ENCODE measurements around the gene ZNF407.
A peak's percentile ranks its signal among the peaks of the same experiment; 100 is the strongest.

The ZNF407 gene

DNA sequence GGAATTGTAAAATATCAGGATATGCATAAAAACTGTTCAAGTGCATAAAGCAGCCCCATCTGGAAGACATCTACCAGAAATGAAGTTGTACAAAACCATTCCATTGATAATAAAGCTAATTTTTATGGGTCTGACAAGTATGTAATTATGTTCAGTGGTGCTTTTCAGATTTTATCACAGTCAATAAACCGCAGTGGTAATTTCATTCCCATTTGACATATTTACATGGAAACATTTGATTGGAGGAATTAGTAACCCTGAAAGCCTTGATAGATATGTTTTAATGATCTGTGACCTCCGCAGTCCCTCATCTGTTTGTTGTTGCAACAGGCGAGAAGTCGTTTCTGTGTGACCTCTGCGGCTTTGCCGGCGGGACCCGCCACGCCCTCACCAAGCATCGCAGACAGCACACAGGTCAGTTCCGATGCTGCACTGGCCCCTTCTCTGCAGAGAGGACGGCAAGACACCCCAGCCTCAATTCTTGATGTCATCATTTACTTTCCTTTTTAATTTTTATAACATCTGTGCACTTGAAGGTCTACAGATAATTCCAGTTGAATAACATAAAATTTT lies 283.1 kb downstream of the ZNF407 start:
- POLR2A ChIA-PET, result no interaction called here
- no peak for DNase-seq
- Histone ChIP-seq H3K27ac (ENCODE audit: insufficient read depth in 1 of 2, low read depth in 1 of 2, low read length in 2 of 2, poor library complexity in 1 of 2, severe bottlenecking in 2 of 2) (no peak overlapping the region), H3K36me3 (ENCODE audit: control insufficient read depth in 4 of 4, insufficient read depth in 4 of 4, low read length in 3 of 4) (peaks cover 0 to 21% (median 2%) of the 10 kb centered on the region in 4 experiments), H3K4me3 (ENCODE audit: control insufficient read depth in 1 of 7, extremely low read depth in 1 of 7, insufficient read depth in 4 of 7, low read depth in 2 of 7, low read length in 6 of 7) (no peak overlapping the region), H3K27me3 (replicated peaks in 2 of 5; ENCODE audit: control insufficient read depth in 4 of 5, insufficient read depth in 5 of 5, low read length in 4 of 5) (no peaks in the 10 kb centered on the region), H3K9me3 (ENCODE audit: control extremely low read depth in 1 of 5, control insufficient read depth in 4 of 5, insufficient read depth in 2 of 5, low read depth in 1 of 5, low read length in 4 of 5) (no peaks in the 10 kb centered on the region), H3K4me1 (ENCODE audit: control extremely low read depth in 1 of 4, control insufficient read depth in 4 of 4, insufficient read depth in 4 of 4, low read length in 3 of 4) (no peaks in the 10 kb centered on the region)
- 97% methylated on average over 9 of the region's 12 CpGs for whole genome bisulfite sequencing (ENCODE audit: insufficient coverage)
- CTCF ChIA-PET, result no interaction called here

DNA sequence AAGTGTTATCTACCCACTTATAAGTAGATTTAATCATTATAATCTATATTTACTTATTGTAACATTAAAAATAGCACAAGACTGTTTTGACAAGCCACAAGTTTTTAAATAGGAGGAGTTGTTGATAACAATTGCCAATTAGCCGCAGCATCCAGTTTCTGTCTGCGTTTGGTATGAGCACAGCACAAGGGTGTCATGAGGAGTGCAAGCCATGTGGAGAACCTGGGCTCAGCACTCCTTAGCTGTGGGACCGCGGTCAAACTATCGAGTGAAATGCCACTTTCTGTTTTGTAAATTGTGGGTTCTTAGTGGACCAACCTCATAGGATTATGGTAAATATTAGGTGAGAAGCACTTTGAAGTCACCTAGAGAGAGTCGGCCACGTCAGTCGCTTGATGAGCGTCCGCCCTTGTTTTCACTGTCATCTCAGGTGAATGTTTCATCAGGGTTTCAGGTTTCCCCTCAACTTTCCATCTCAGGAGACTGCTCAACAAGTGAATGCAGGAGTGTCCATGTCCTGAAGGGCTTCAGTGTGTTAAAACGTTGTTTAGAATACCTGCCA lies 294.5 kb downstream of the ZNF407 start:
- DNase-seq, result no peak
- Histone ChIP-seq H3K36me3 (ENCODE audit: control insufficient read depth in 4 of 4, insufficient read depth in 4 of 4, low read length in 3 of 4) (peaks cover 0 to 6% (median 4%) of the 10 kb centered on the region in 4 experiments), H3K27ac (ENCODE audit: insufficient read depth in 1 of 2, low read depth in 1 of 2, low read length in 2 of 2, poor library complexity in 1 of 2, severe bottlenecking in 2 of 2) (no peak overlapping the region), H3K4me1 (ENCODE audit: control extremely low read depth in 1 of 4, control insufficient read depth in 4 of 4, insufficient read depth in 4 of 4, low read length in 3 of 4) (peaks cover 0 to 8% (median 0%) of the 10 kb centered on the region in 4 experiments), H3K4me3 (ENCODE audit: control insufficient read depth in 1 of 7, extremely low read depth in 1 of 7, insufficient read depth in 4 of 7, low read depth in 2 of 7, low read length in 6 of 7) (no peak overlapping the region), H3K9me3 (ENCODE audit: control extremely low read depth in 1 of 5, control insufficient read depth in 4 of 5, insufficient read depth in 2 of 5, low read depth in 1 of 5, low read length in 4 of 5) (no peaks in the 10 kb centered on the region), H3K27me3 (replicated peaks in 2 of 5; ENCODE audit: control insufficient read depth in 4 of 5, insufficient read depth in 5 of 5, low read length in 4 of 5) (no peaks in the 10 kb centered on the region)
- ChIA-PET CTCF (no interaction called here), POLR2A (no interaction called here)
- 100% methylated on average over 4 of the region's 11 CpGs for WGBS (ENCODE audit: insufficient coverage)

DNA sequence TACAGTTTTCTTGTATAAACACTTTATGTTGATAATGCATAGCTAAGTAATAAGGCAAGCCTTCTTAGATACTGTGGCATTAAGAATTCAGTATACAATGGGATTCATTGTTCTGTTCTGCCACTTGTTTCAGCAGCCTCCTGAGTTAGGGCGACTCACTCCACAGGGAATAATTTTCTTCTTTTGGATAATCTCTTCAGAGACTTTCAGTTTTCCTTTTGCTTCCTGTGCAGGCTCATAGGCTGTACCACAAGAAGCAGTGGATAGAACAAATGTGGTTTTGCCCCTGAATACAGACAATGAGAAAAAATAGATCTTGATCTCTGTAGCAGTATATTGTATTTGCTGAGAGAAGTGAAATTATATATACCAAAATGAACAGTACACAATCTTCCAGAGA lies 298.0 kb downstream of the ZNF407 start:
- Histone ChIP-seq H3K4me1 (ENCODE audit: control extremely low read depth in 1 of 4, control insufficient read depth in 4 of 4, insufficient read depth in 4 of 4, low read length in 3 of 4) (peaks cover 0 to 14% (median 5%) of the 10 kb centered on the region in 4 experiments), H3K36me3 (ENCODE audit: control insufficient read depth in 4 of 4, insufficient read depth in 4 of 4, low read length in 3 of 4) (peaks cover 0 to 4% (median 2%) of the 10 kb centered on the region in 4 experiments), H3K4me3 (ENCODE audit: control insufficient read depth in 1 of 7, extremely low read depth in 1 of 7, insufficient read depth in 4 of 7, low read depth in 2 of 7, low read length in 6 of 7) (no peak overlapping the region), H3K9me3 (ENCODE audit: control extremely low read depth in 1 of 5, control insufficient read depth in 4 of 5, insufficient read depth in 2 of 5, low read depth in 1 of 5, low read length in 4 of 5) (no peaks in the 10 kb centered on the region), H3K27me3 (replicated peaks in 2 of 5; ENCODE audit: control insufficient read depth in 4 of 5, insufficient read depth in 5 of 5, low read length in 4 of 5) (no peaks in the 10 kb centered on the region), H3K27ac (ENCODE audit: insufficient read depth in 1 of 2, low read depth in 1 of 2, low read length in 2 of 2, poor library complexity in 1 of 2, severe bottlenecking in 2 of 2) (no peak overlapping the region)
- DNase-seq, result no peak
- POLR2A ChIA-PET, result no interaction called here
- 80% methylated on average over 1 of the region's 1 CpG for WGBS (ENCODE audit: insufficient coverage)
- CTCF ChIA-PET, result no interaction called here

DNA sequence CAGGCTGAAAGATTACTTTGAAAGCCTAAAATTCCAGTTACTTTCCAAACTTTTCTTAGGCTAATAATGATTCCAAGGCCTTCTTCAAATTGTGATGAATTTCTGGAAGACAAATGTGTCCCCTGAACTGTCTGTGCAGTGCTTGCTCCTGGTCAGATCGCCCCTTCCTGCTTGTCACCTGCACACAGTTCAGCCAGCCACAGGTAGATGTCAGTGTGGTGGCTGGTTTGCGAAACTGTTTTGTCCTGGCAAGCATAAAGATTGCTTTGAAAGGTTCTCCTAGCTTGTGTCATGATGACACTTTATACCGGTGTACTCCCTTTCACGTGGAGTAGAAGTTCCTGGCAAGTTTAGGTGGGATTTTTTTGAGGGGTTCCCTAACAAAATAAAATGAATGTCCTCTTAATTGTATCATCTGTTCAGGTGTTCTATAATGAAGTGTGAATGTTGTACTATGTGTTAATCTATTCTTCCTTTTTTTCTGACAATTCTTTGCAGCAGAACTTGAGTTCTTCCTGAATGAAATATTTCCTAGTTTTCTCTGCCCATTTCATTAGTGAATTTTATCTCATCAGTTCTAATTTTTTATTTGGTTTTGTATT lies 298.8 kb downstream of the ZNF407 start:
- Histone ChIP-seq H3K27ac (ENCODE audit: insufficient read depth in 1 of 2, low read depth in 1 of 2, low read length in 2 of 2, poor library complexity in 1 of 2, severe bottlenecking in 2 of 2) (no peak overlapping the region), H3K4me1 (ENCODE audit: control extremely low read depth in 1 of 4, control insufficient read depth in 4 of 4, insufficient read depth in 4 of 4, low read length in 3 of 4) (peaks cover 0 to 14% (median 5%) of the 10 kb centered on the region in 4 experiments), H3K9me3 (ENCODE audit: control extremely low read depth in 1 of 5, control insufficient read depth in 4 of 5, insufficient read depth in 2 of 5, low read depth in 1 of 5, low read length in 4 of 5) (no peaks in the 10 kb centered on the region), H3K27me3 (replicated peaks in 2 of 5; ENCODE audit: control insufficient read depth in 4 of 5, insufficient read depth in 5 of 5, low read length in 4 of 5) (no peaks in the 10 kb centered on the region), H3K36me3 (ENCODE audit: control insufficient read depth in 4 of 4, insufficient read depth in 4 of 4, low read length in 3 of 4) (no peaks in the 10 kb centered on the region), H3K4me3 (ENCODE audit: control insufficient read depth in 1 of 7, extremely low read depth in 1 of 7, insufficient read depth in 4 of 7, low read depth in 2 of 7, low read length in 6 of 7) (no peak overlapping the region)
- whole genome bisulfite sequencing (ENCODE audit: insufficient coverage), result 96% methylated on average over 4 of the region's 4 CpGs
- CTCF ChIA-PET, result interaction anchor here (0.9 kb wide), 1 partner anchor 269 kb away, joined by 3 read pairs; no protein-coding TSS in a partner anchor
- DNase-seq, result peak; percentile 8 to 33 (median 29)
- POLR2A ChIA-PET, result no interaction called here

DNA sequence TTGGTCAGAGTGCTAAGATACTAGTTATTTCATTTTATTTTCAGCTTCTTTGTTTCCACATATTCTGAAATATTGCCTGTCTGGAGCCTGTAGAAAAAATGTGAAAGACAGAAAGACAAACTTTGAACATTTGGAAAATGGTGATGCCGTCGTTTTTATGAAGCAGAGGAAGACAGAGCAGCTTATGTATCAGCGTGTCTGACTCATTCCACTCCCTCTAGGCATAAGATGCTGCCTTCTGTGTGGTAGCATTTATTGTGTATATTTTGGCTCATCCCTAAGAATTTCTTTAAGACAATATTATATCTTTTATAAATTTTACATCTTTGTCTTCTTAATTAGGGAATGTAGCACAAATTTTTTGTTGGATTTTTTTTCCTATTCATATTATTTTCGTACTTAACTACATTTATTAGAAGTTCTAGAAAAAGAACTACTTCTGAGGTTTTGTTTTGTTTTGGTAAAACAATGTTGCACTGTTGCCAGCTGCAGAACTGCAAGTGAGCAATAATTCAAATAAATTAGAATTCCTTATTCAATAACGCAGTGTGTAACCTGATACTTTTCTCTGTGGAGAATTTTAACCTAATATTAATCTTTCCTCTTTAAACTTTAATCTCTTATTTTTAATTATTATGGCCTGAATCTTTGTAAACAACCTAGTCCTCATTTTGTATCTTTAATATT lies 300.4 kb downstream of the ZNF407 start:
- no peak overlapping the region for H3K27ac ChIP-seq (ENCODE audit: insufficient read depth in 1 of 2, low read depth in 1 of 2, low read length in 2 of 2, poor library complexity in 1 of 2, severe bottlenecking in 2 of 2)
- CTCF ChIA-PET, result no interaction called here
- H3K4me1 ChIP-seq (ENCODE audit: control extremely low read depth in 1 of 4, control insufficient read depth in 4 of 4, insufficient read depth in 4 of 4, low read length in 3 of 4), result peaks cover 0 to 14% (median 5%) of the 10 kb centered on the region in 4 experiments
- H3K9me3 ChIP-seq (ENCODE audit: control extremely low read depth in 1 of 5, control insufficient read depth in 4 of 5, insufficient read depth in 2 of 5, low read depth in 1 of 5, low read length in 4 of 5), result no peaks in the 10 kb centered on the region
- H3K36me3 ChIP-seq (ENCODE audit: control insufficient read depth in 4 of 4, insufficient read depth in 4 of 4, low read length in 3 of 4), result no peaks in the 10 kb centered on the region
- WGBS (ENCODE audit: insufficient coverage), result no CpG with 5 or more reads among the region's 5 CpGs
- POLR2A ChIA-PET, result no interaction called here
- no peak for DNase-seq
- H3K4me3 ChIP-seq (ENCODE audit: control insufficient read depth in 1 of 7, extremely low read depth in 1 of 7, insufficient read depth in 4 of 7, low read depth in 2 of 7, low read length in 6 of 7), result no peak overlapping the region
- no peaks in the 10 kb centered on the region for H3K27me3 ChIP-seq (replicated peaks in 2 of 5; ENCODE audit: control insufficient read depth in 4 of 5, insufficient read depth in 5 of 5, low read length in 4 of 5)

DNA sequence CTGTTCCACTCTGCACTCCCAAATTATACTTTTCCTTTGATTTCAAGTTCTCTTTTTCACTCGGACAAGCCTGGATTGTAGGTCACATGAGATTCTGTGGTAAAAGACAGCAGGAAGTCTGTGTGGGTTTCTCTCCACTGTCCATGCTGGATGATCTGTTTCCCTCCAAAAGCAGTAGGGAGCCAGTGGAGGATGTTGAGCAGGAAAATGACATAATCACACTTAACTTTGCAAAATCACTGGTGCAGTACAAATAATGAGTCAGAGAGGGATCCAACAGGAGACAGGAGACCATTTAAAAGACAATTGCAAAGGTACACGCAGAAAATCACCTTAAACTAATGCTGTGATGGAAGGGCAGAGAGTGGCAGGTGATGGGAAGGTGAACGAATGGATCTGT lies 301.3 kb downstream of the ZNF407 start:
- Histone ChIP-seq H3K27me3 (replicated peaks in 2 of 5; ENCODE audit: control insufficient read depth in 4 of 5, insufficient read depth in 5 of 5, low read length in 4 of 5) (no peaks in the 10 kb centered on the region), H3K9me3 (ENCODE audit: control extremely low read depth in 1 of 5, control insufficient read depth in 4 of 5, insufficient read depth in 2 of 5, low read depth in 1 of 5, low read length in 4 of 5) (no peaks in the 10 kb centered on the region), H3K27ac (ENCODE audit: insufficient read depth in 1 of 2, low read depth in 1 of 2, low read length in 2 of 2, poor library complexity in 1 of 2, severe bottlenecking in 2 of 2) (no peak overlapping the region), H3K4me3 (ENCODE audit: control insufficient read depth in 1 of 7, extremely low read depth in 1 of 7, insufficient read depth in 4 of 7, low read depth in 2 of 7, low read length in 6 of 7) (no peak overlapping the region), H3K4me1 (ENCODE audit: control extremely low read depth in 1 of 4, control insufficient read depth in 4 of 4, insufficient read depth in 4 of 4, low read length in 3 of 4) (peaks cover 0 to 14% (median 5%) of the 10 kb centered on the region in 4 experiments), H3K36me3 (ENCODE audit: control insufficient read depth in 4 of 4, insufficient read depth in 4 of 4, low read length in 3 of 4) (peaks cover 0 to 2% (median 0%) of the 10 kb centered on the region in 4 experiments)
- DNase-seq, result no peak
- POLR2A ChIA-PET, result no interaction called here
- CTCF ChIA-PET, result no interaction called here
- 67% methylated on average over 2 of the region's 3 CpGs for WGBS (ENCODE audit: insufficient coverage)

DNA sequence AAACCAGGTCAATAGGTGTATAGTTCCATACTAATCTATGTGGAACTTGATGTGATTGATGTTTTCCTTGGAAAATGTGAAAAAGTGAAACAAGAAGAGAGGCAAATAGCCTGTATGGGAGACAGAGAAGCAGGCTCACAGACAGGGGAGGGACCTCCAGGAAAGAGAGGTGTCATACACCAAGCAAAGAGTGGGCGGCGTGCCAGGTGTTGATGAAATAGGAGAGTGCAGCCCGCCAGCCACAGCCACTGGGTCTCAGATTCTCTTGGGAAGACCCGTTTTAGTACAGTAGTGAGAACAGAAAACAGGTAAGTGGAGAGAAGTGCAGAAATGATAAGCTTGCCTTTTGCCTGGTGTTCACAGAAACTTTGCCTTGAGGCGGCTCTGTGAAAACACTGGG lies 301.9 kb downstream of the ZNF407 start:
- Histone ChIP-seq H3K4me3 (ENCODE audit: control insufficient read depth in 1 of 7, extremely low read depth in 1 of 7, insufficient read depth in 4 of 7, low read depth in 2 of 7, low read length in 6 of 7) (no peak overlapping the region), H3K27me3 (replicated peaks in 2 of 5; ENCODE audit: control insufficient read depth in 4 of 5, insufficient read depth in 5 of 5, low read length in 4 of 5) (no peaks in the 10 kb centered on the region), H3K9me3 (ENCODE audit: control extremely low read depth in 1 of 5, control insufficient read depth in 4 of 5, insufficient read depth in 2 of 5, low read depth in 1 of 5, low read length in 4 of 5) (no peaks in the 10 kb centered on the region), H3K27ac (ENCODE audit: insufficient read depth in 1 of 2, low read depth in 1 of 2, low read length in 2 of 2, poor library complexity in 1 of 2, severe bottlenecking in 2 of 2) (no peak overlapping the region), H3K36me3 (ENCODE audit: control insufficient read depth in 4 of 4, insufficient read depth in 4 of 4, low read length in 3 of 4) (peaks cover 0 to 2% (median 0%) of the 10 kb centered on the region in 4 experiments), H3K4me1 (ENCODE audit: control extremely low read depth in 1 of 4, control insufficient read depth in 4 of 4, insufficient read depth in 4 of 4, low read length in 3 of 4) (peaks cover 0 to 14% (median 5%) of the 10 kb centered on the region in 4 experiments)
- DNase-seq, result peak in 1 of 3 donors; percentile 4
- CTCF ChIA-PET, result no interaction called here
- POLR2A ChIA-PET, result no interaction called here
- 98% methylated on average over 5 of the region's 5 CpGs for WGBS (ENCODE audit: insufficient coverage)
